DND-41 (cell line): ENCODE measurements around the gene COPS9.

ENCODE experiments used
- EZH2 ChIP-seq: IDR thresholded peaks from 3 replicates; pipeline ENCODE4 v1.6.1; 2012; ENCODE audit warnings: borderline replicate concordance, low read depth, mild to moderate bottlenecking, moderate library complexity, low read length, inconsistent platforms; ENCODE audit not compliant: severe bottlenecking
- TF ChIP-seq, protein P1 (sequence below): IDR thresholded peaks from 2 replicates; pipeline ENCODE4 v1.5.1; 2012; ENCODE audit warnings: borderline replicate concordance, low read length, moderate library complexity, mild to moderate bottlenecking; ENCODE audit not compliant: poor library complexity, severe bottlenecking; ENCODE audit errors: extremely low read depth

DNA sequence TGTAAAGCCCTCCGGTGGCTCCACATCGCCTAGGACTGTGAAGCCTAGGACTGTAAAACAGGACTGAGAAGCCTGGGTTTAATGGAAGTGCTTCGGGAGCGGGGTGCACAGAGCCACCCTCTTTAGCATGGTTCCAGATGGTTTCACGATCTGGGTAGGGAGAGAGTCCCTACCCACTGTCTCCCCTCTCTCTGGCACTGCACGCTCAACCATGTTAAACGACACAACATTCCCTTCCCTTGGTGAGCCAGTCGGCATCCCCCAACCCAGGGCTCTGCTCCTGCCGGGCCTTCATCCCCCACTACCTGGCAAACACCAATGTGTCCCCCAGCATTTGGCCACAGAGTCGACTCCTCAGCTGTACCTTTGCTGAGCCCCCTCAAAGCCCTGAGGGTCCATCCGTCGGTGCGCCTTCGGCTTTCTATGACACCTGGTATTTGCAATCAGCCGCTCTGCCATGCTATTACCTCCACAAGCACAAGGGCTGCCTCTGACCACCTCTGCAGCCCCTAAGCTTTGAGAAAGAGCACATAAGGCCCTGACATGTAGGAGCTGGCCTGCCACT is 1.1 kb downstream of the COPS9 start:
- TF ChIP-seq, protein P1, sequence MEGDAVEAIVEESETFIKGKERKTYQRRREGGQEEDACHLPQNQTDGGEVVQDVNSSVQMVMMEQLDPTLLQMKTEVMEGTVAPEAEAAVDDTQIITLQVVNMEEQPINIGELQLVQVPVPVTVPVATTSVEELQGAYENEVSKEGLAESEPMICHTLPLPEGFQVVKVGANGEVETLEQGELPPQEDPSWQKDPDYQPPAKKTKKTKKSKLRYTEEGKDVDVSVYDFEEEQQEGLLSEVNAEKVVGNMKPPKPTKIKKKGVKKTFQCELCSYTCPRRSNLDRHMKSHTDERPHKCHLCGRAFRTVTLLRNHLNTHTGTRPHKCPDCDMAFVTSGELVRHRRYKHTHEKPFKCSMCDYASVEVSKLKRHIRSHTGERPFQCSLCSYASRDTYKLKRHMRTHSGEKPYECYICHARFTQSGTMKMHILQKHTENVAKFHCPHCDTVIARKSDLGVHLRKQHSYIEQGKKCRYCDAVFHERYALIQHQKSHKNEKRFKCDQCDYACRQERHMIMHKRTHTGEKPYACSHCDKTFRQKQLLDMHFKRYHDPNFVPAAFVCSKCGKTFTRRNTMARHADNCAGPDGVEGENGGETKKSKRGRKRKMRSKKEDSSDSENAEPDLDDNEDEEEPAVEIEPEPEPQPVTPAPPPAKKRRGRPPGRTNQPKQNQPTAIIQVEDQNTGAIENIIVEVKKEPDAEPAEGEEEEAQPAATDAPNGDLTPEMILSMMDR: no peak
- TF ChIP-seq EZH2: no peak
